ENCODE data around the gene HSPA9. TPM values are rescaled to one million over a fixed set of nuclear protein-coding genes. Genes with fewer than 3 reads are reported as not detected.

HSPA9 gene
- total and polyA plus RNA-seq, 2 of the 13 experiments (the other 11 are each of a cell fraction or from before 2014, with no cell fraction given), result 165 to 478 TPM

GRCh38 chr5:138554143-138554542 is 21.1 kb downstream of the HSPA9 start (continued):
- TF ChIP-seq ZNF770 (CRISPR knock-in tag; IDR thresholded peaks at IDR 0.05) (no peak), POLR2A (IDR thresholded peaks at IDR 0.05; ENCODE audit: insufficient read depth in 1 of 2, low read depth in 2 of 2, low read length in 2 of 2) (no peak), ZNF142 (CRISPR knock-in tag; IDR thresholded peaks at IDR 0.05) (no peak), RBM22 (optimal IDR thresholded peaks at IDR 0.05; ENCODE audit: low read length) (peak; percentile 40), POLR2G (IDR thresholded peaks at IDR 0.05; ENCODE audit: low read depth, low read length) (peak; percentile 53; the same call in 1 of the 2 replicates), ZNF570 (CRISPR knock-in tag; IDR thresholded peaks at IDR 0.05; ENCODE audit: borderline replicate concordance) (no peak), ZBTB8A (CRISPR knock-in tag; IDR thresholded peaks at IDR 0.05; ENCODE audit: borderline replicate concordance, low read depth) (no peak), ZFP36L2 (CRISPR knock-in tag; IDR thresholded peaks at IDR 0.05) (no peak), ZSCAN30 (CRISPR knock-in tag; IDR thresholded peaks at IDR 0.05) (no peak), TEAD3 (CRISPR knock-in tag; optimal IDR thresholded peaks at IDR 0.05; ENCODE audit: borderline replicate concordance) (no peak)
- TF ChIP-seq, protein P1, sequence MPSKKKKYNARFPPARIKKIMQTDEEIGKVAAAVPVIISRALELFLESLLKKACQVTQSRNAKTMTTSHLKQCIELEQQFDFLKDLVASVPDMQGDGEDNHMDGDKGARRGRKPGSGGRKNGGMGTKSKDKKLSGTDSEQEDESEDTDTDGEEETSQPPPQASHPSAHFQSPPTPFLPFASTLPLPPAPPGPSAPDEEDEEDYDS (CRISPR knock-in tag; IDR thresholded peaks at IDR 0.05), result no peak
